DND-41 (cell line): ENCODE measurements around the gene LRRC55.

Experiments
- ATAC-seq: fragments of 200-7000 bp; cut with Tn5 transposase; 3 replicates; pipeline ENCODE4 v1.9.1; 2021; ENCODE audit warnings: low read depth; ENCODE audit not compliant: insufficient read depth
- DNase-seq: peaks from one replicate; pipeline ENCODE4 v3.0.0-alpha.2; 2020
- H2AFZ ChIP-seq: 2 replicates; pipeline ENCODE4 v1.6.0; 2012; ENCODE audit warnings: low read depth, low read length
- H3K27ac ChIP-seq: 2 replicates; pipeline ENCODE4 v1.5.1; 2012; ENCODE audit warnings: low read length, inconsistent platforms
- H3K27me3 ChIP-seq: fragments of 200-600 bp; sonication (generic); 2 replicates; pipeline ENCODE4 v1.6.0; 2012; ENCODE audit warnings: low read length, mild to moderate bottlenecking, inconsistent platforms; ENCODE audit not compliant: insufficient read depth, poor library complexity
- H3K36me3 ChIP-seq: 2 replicates; pipeline ENCODE4 v1.5.1; 2012; ENCODE audit warnings: low read length, inconsistent platforms; ENCODE audit not compliant: insufficient read depth
- H3K4me1 ChIP-seq: 2 replicates; pipeline ENCODE4 v1.5.1; 2012; ENCODE audit warnings: mild to moderate bottlenecking, low read length; ENCODE audit not compliant: insufficient read depth
- H3K4me2 ChIP-seq: 2 replicates; pipeline ENCODE4 v1.6.0; 2012; ENCODE audit warnings: mild to moderate bottlenecking, moderate library complexity, low read length, inconsistent platforms; ENCODE audit not compliant: insufficient read depth
- H3K4me3 ChIP-seq, 2 experiments: fragments of 200-600 bp in 1 of 2; shearing (Covaris generic) in 1 of 2; 2 replicates each; pipeline ENCODE4 v1.5.1; 2012 to 2016; ENCODE audit warnings: inconsistent platforms in 2 of 2, low read length in 2 of 2, mild to moderate bottlenecking in 2 of 2, low read depth in 1 of 2, moderate library complexity in 1 of 2
- H3K79me2 ChIP-seq: 2 replicates; pipeline ENCODE4 v1.6.0; 2012; ENCODE audit warnings: low read length, inconsistent platforms; ENCODE audit not compliant: insufficient read depth
- H3K9ac ChIP-seq: 2 replicates; pipeline ENCODE4 v1.6.0; 2012; ENCODE audit warnings: low read depth, mild to moderate bottlenecking, inconsistent platforms, low read length, moderate library complexity
- H3K9me3 ChIP-seq: 2 replicates; pipeline ENCODE4 v1.5.1; 2012; ENCODE audit warnings: low read length, moderate library complexity, mild to moderate bottlenecking, inconsistent platforms; ENCODE audit not compliant: insufficient read depth, severe bottlenecking
- H4K20me1 ChIP-seq: 2 replicates; pipeline ENCODE4 v1.6.0; 2012; ENCODE audit warnings: low read length; ENCODE audit not compliant: insufficient read depth
- EZH2 ChIP-seq: IDR thresholded peaks from 3 replicates; pipeline ENCODE4 v1.6.1; 2012; ENCODE audit warnings: borderline replicate concordance, low read depth, mild to moderate bottlenecking, moderate library complexity, low read length, inconsistent platforms; ENCODE audit not compliant: severe bottlenecking
- TF ChIP-seq, protein P1 (sequence below): IDR thresholded peaks from 2 replicates; pipeline ENCODE4 v1.5.1; 2012; ENCODE audit warnings: borderline replicate concordance, low read length, moderate library complexity, mild to moderate bottlenecking; ENCODE audit not compliant: poor library complexity, severe bottlenecking; ENCODE audit errors: extremely low read depth

The LRRC55 gene

DNA sequence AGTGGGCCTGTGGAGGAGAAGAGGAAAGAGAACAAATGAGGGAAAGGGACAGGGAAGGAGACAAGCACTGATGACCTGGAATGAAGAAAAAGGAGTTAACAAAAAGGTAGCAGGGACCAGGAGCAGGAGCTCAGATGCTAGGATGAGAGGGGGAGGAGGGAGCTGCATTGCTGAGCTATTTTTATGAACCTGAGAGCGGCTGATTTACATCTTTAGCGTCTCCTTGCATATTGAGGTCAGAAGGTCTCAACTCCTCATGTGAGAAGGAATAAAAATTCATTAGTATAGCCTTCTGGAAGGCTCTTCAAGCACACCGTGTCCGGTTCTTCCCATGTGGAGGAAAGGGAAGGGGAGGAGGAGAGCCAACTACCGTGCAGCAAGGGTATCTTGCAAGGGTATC, 33.1 kb upstream of the LRRC55 start:
- Histone ChIP-seq H4K20me1 (no peaks in the 10 kb centered on the region), H3K79me2 (no peaks in the 10 kb centered on the region), H3K27me3 (peaks cover 3% of the 10 kb centered on the region), H3K4me1 (no peaks in the 10 kb centered on the region), H3K27ac (no peak overlapping the region), H3K9me3 (no peaks in the 10 kb centered on the region), H3K4me2 (no peak overlapping the region), H3K4me3 (no peak overlapping the region), H2AFZ (no peak overlapping the region), H3K36me3 (no peaks in the 10 kb centered on the region), H3K9ac (no peak overlapping the region)
- no peak for ATAC-seq
- TF ChIP-seq EZH2, result no peak
- DNase-seq, result no peak

DNA sequence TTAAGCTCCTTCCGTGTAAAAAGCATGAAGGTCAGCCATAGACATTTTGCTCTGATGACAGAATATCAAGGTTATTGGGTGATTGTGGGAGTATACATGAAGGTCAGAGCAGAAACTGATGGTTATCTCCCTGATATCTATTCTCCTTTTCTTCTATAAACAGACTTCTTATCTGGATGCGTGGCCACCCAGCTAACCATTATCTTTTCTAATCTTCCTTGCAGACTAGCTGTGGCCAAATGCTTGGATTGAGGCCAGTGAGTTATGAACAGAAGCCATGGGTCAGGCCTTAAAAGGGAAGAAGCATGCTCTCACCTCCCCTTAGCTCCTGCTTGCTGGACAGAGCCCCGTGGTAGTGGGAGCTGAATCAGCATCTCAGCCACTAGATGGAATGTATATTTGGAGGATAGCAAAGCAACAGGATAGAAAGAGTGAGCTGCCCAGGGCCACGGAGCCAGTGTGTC, 31.3 kb upstream of the LRRC55 start:
- TF ChIP-seq, protein P1, sequence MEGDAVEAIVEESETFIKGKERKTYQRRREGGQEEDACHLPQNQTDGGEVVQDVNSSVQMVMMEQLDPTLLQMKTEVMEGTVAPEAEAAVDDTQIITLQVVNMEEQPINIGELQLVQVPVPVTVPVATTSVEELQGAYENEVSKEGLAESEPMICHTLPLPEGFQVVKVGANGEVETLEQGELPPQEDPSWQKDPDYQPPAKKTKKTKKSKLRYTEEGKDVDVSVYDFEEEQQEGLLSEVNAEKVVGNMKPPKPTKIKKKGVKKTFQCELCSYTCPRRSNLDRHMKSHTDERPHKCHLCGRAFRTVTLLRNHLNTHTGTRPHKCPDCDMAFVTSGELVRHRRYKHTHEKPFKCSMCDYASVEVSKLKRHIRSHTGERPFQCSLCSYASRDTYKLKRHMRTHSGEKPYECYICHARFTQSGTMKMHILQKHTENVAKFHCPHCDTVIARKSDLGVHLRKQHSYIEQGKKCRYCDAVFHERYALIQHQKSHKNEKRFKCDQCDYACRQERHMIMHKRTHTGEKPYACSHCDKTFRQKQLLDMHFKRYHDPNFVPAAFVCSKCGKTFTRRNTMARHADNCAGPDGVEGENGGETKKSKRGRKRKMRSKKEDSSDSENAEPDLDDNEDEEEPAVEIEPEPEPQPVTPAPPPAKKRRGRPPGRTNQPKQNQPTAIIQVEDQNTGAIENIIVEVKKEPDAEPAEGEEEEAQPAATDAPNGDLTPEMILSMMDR, result no peak
- TF ChIP-seq EZH2, result no peak
- no peaks in the 10 kb centered on the region for H3K4me1 ChIP-seq
- no peak overlapping the region for H3K27ac ChIP-seq
- no peak overlapping the region for H3K9ac ChIP-seq
- no peak overlapping the region for H2AFZ ChIP-seq
- no peak for ATAC-seq
- no peaks in the 10 kb centered on the region for H4K20me1 ChIP-seq
- H3K36me3 ChIP-seq, result no peaks in the 10 kb centered on the region
- H3K27me3 ChIP-seq, result peaks cover 7% of the 10 kb centered on the region
- no peak for DNase-seq
- H3K4me3 ChIP-seq, result no peak overlapping the region
- H3K9me3 ChIP-seq, result no peaks in the 10 kb centered on the region
- H3K79me2 ChIP-seq, result no peaks in the 10 kb centered on the region
- H3K4me2 ChIP-seq, result no peak overlapping the region

DNA sequence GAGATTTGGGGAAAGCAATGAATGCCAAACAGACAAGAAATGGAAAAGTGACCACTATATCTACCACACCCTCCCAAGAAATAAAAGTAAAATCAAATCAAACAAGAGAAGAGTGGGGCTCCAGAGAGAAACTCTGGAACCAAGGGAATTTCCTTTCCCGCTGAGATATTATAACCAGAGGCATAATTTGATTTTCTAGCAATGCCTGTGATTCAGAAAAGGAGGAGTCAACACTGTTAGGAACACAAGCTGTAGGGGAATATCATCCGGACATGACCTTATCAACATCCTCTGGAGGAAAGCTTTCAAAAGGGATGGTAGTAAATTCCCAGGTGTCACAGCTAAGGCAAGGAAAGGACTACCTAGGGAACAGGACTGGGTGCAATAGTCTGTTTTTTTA, 29.6 kb upstream of the LRRC55 start:
- H2AFZ ChIP-seq, result no peak overlapping the region
- peaks cover 10% of the 10 kb centered on the region for H3K27me3 ChIP-seq
- DNase-seq (no peak), ATAC-seq (no peak)
- no peaks in the 10 kb centered on the region for H3K9me3 ChIP-seq
- no peaks in the 10 kb centered on the region for H3K79me2 ChIP-seq
- H3K36me3 ChIP-seq, result no peaks in the 10 kb centered on the region
- no peaks in the 10 kb centered on the region for H4K20me1 ChIP-seq
- H3K9ac ChIP-seq, result no peak overlapping the region
- H3K4me2 ChIP-seq, result no peak overlapping the region
- H3K4me3 ChIP-seq, result no peak overlapping the region
- H3K27ac ChIP-seq, result no peak overlapping the region
- no peaks in the 10 kb centered on the region for H3K4me1 ChIP-seq
- TF ChIP-seq, protein P1, result no peak
- no peak for TF ChIP-seq EZH2

DNA sequence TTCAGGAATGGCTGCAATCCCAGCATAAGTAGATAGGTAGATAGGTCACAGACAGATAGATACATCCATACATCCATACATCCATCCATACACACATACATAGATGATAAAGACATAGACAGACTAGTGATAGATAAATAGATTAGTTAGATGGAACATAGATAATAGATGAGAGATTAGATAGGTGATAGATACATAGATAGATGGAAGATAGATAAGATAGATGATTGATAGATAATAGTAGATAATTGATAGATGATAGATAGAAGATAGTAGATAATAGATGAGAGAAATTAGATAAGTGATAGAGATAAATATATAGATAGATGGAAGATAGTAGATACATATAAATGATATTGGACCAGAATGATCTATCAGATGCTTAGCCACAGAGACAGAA, 28.3 kb upstream of the LRRC55 start:
- no peaks in the 10 kb centered on the region for H3K79me2 ChIP-seq
- no peak overlapping the region for H3K9ac ChIP-seq
- H2AFZ ChIP-seq, result no peak overlapping the region
- H3K27me3 ChIP-seq, result peaks cover 10% of the 10 kb centered on the region
- no peak overlapping the region for H3K27ac ChIP-seq
- no peaks in the 10 kb centered on the region for H3K4me1 ChIP-seq
- no peak overlapping the region for H3K4me2 ChIP-seq
- no peak for TF ChIP-seq EZH2
- TF ChIP-seq, protein P1, result no peak
- no peaks in the 10 kb centered on the region for H4K20me1 ChIP-seq
- no peak for ATAC-seq
- H3K9me3 ChIP-seq, result no peaks in the 10 kb centered on the region
- H3K4me3 ChIP-seq, result no peak overlapping the region
- no peak for DNase-seq
- H3K36me3 ChIP-seq, result no peaks in the 10 kb centered on the region
